Measurements from ENCODE around the gene OCRL. TPM values are rescaled to one million over a fixed set of nuclear protein-coding genes. Genes with fewer than 3 reads are reported as not detected.

OCRL gene
- polyA plus RNA-seq, 1 of the 3 experiments (the other 2 are of a cell fraction) = 18.6 TPM

DNA sequence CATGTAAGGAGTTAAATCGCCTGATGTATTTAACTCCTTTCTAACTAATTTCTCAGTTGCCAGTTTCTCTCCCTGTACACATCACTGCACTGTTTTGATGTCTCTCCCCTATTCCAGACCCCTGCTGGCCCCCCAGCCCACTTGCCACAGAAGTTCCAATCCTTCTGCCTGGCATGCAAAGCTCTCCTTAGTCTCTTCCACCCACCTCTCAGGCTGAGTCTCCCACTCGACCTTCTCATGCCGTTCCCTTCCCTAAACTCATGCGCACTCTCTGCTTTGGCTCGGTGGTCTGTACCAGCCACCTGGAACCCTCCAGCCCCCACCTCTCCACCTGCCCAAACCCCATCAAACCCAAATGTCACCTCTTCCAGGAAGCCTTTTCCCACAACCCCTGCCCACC lies 57.8 kb downstream of the OCRL start:
- H4K20me1 ChIP-seq (ENCODE audit: insufficient read depth) = no peaks in the 10 kb centered on the region
- WGBS (ENCODE audit: low lambda C conversion rate) = 72% methylated on average over 5 of the region's 5 CpGs
- TF ChIP-seq EP300 (IDR thresholded peaks at IDR 0.05; ENCODE audit: borderline replicate concordance in 1 of 2, low read depth in 1 of 2, low read length in 1 of 2) (no peak), FOSL2 (IDR thresholded peaks at IDR 0.05; ENCODE audit: borderline replicate concordance, low read depth) (no peak), GATA2 (CRISPR knock-in tag; IDR thresholded peaks at IDR 0.05) (no peak), MXI1 (IDR thresholded peaks at IDR 0.05; ENCODE audit: low read depth, low read length) (no peak), FOXJ3 (CRISPR knock-in tag; IDR thresholded peaks at IDR 0.05) (no peak), SMC3 (IDR thresholded peaks at IDR 0.05; ENCODE audit: low read depth, low read length) (no peak), POLR2AphosphoS5 (IDR thresholded peaks at IDR 0.05; ENCODE audit: low read depth, low read length) (no peak), RCOR1 (IDR thresholded peaks at IDR 0.05; ENCODE audit: low read length) (no peak), RAD21 (IDR thresholded peaks at IDR 0.05; ENCODE audit: low read length) (no peak), MEF2A (IDR thresholded peaks at IDR 0.05; ENCODE audit: borderline replicate concordance, low read depth) (no peak), YY1 (IDR thresholded peaks at IDR 0.05; ENCODE audit: low read depth) (no peak), CHD2 (IDR thresholded peaks at IDR 0.05; ENCODE audit: low read length, partially characterized antibody) (no peak)
- TF ChIP-seq, protein P1, sequence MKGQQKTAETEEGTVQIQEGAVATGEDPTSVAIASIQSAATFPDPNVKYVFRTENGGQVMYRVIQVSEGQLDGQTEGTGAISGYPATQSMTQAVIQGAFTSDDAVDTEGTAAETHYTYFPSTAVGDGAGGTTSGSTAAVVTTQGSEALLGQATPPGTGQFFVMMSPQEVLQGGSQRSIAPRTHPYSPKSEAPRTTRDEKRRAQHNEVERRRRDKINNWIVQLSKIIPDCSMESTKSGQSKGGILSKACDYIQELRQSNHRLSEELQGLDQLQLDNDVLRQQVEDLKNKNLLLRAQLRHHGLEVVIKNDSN (IDR thresholded peaks at IDR 0.05; ENCODE audit: borderline replicate concordance, low read depth) = no peak

DNA sequence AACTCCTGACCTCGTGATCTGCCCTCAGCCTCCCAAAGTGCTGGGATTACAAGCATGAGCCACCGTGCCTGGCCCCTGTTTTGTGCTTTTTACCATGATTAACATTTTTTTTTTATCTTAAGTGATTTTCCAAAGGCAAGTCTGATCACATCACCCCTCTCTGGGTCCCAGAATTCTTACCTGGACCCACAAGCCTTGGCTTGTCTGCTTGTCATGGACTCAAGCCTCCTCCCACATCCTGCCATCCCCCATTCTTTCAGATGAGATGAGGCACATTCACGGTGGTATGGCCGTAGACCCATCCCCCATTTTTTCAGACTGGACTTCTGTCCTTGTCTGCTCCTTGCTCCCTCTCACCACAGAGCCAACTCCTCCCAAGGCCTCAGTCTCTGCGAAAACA lies 59.4 kb downstream of the OCRL start:
- CTCF ChIA-PET = interaction anchor here (1.0 kb wide), 1 partner anchor 38 kb away, joined by 3 read pairs; no protein-coding TSS in a partner anchor
- no peak for DNase-seq
- H3K9ac ChIP-seq = no peak overlapping the region
- H3K4me3 ChIP-seq (ENCODE audit: low read depth in 2 of 2, low read length in 1 of 2) = no peak overlapping the region
- no peaks in the 10 kb centered on the region for H3K27me3 ChIP-seq (ENCODE audit: insufficient read depth)
- H3K27ac ChIP-seq (ENCODE audit: low read depth in 2 of 2, low read length in 1 of 2) = no peak overlapping the region
- H3K36me3 ChIP-seq (replicated peaks in 1 of 2; ENCODE audit: control insufficient read depth in 1 of 2, insufficient read depth in 2 of 2, low read length in 1 of 2) = peaks cover 5 to 7% of the 10 kb centered on the region in 2 experiments
- POLR2A ChIA-PET = no interaction called here
- H3F3A ChIP-seq (replicated peaks; ENCODE audit: insufficient read depth) = no peaks in the 10 kb centered on the region
- no peaks in the 10 kb centered on the region for H3K9me2 ChIP-seq
- no peak overlapping the region for H2AFZ ChIP-seq (ENCODE audit: low read depth)
- 77% methylated on average over 5 of the region's 5 CpGs for WGBS (ENCODE audit: low lambda C conversion rate)
- peaks cover 0 to 5% of the 10 kb centered on the region in 2 experiments; a peak in 1 of 4 replicates for H3K4me1 ChIP-seq (ENCODE audit: control insufficient read depth in 1 of 2, insufficient read depth in 2 of 2, low read depth in 1 of 2, low read length in 1 of 2)
- H4K20me1 ChIP-seq (ENCODE audit: insufficient read depth) = no peaks in the 10 kb centered on the region
- H3K4me2 ChIP-seq = no peak overlapping the region
- H3K79me2 ChIP-seq (ENCODE audit: insufficient read depth) = no peaks in the 10 kb centered on the region
- H3K9me3 ChIP-seq = no peaks in the 10 kb centered on the region
- TF ChIP-seq, protein P2, sequence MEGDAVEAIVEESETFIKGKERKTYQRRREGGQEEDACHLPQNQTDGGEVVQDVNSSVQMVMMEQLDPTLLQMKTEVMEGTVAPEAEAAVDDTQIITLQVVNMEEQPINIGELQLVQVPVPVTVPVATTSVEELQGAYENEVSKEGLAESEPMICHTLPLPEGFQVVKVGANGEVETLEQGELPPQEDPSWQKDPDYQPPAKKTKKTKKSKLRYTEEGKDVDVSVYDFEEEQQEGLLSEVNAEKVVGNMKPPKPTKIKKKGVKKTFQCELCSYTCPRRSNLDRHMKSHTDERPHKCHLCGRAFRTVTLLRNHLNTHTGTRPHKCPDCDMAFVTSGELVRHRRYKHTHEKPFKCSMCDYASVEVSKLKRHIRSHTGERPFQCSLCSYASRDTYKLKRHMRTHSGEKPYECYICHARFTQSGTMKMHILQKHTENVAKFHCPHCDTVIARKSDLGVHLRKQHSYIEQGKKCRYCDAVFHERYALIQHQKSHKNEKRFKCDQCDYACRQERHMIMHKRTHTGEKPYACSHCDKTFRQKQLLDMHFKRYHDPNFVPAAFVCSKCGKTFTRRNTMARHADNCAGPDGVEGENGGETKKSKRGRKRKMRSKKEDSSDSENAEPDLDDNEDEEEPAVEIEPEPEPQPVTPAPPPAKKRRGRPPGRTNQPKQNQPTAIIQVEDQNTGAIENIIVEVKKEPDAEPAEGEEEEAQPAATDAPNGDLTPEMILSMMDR (IDR thresholded peaks at IDR 0.05) = no peak
- TF ChIP-seq RXRA (IDR thresholded peaks at IDR 0.05; ENCODE audit: borderline replicate concordance, low read depth) (no peak), RAD21 (IDR thresholded peaks at IDR 0.05; ENCODE audit: low read length) (no peak), TCF12 (IDR thresholded peaks at IDR 0.05) (no peak), JUND (IDR thresholded peaks at IDR 0.05) (no peak), RCOR1 (IDR thresholded peaks at IDR 0.05; ENCODE audit: low read length) (no peak), GATA2 (CRISPR knock-in tag; IDR thresholded peaks at IDR 0.05) (no peak), YY1 (IDR thresholded peaks at IDR 0.05; ENCODE audit: low read depth) (no peak), NFIC (IDR thresholded peaks at IDR 0.05; ENCODE audit: borderline replicate concordance) (no peak), FOXM1 (IDR thresholded peaks at IDR 0.05; ENCODE audit: low read depth) (no peak), RFX5 (IDR thresholded peaks at IDR 0.05; ENCODE audit: low read length) (no peak)
- TF ChIP-seq, protein P3, sequence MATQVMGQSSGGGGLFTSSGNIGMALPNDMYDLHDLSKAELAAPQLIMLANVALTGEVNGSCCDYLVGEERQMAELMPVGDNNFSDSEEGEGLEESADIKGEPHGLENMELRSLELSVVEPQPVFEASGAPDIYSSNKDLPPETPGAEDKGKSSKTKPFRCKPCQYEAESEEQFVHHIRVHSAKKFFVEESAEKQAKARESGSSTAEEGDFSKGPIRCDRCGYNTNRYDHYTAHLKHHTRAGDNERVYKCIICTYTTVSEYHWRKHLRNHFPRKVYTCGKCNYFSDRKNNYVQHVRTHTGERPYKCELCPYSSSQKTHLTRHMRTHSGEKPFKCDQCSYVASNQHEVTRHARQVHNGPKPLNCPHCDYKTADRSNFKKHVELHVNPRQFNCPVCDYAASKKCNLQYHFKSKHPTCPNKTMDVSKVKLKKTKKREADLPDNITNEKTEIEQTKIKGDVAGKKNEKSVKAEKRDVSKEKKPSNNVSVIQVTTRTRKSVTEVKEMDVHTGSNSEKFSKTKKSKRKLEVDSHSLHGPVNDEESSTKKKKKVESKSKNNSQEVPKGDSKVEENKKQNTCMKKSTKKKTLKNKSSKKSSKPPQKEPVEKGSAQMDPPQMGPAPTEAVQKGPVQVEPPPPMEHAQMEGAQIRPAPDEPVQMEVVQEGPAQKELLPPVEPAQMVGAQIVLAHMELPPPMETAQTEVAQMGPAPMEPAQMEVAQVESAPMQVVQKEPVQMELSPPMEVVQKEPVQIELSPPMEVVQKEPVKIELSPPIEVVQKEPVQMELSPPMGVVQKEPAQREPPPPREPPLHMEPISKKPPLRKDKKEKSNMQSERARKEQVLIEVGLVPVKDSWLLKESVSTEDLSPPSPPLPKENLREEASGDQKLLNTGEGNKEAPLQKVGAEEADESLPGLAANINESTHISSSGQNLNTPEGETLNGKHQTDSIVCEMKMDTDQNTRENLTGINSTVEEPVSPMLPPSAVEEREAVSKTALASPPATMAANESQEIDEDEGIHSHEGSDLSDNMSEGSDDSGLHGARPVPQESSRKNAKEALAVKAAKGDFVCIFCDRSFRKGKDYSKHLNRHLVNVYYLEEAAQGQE (IDR thresholded peaks at IDR 0.05; ENCODE audit: low read depth, low read length) = no peak
- TF ChIP-seq, protein P4, sequence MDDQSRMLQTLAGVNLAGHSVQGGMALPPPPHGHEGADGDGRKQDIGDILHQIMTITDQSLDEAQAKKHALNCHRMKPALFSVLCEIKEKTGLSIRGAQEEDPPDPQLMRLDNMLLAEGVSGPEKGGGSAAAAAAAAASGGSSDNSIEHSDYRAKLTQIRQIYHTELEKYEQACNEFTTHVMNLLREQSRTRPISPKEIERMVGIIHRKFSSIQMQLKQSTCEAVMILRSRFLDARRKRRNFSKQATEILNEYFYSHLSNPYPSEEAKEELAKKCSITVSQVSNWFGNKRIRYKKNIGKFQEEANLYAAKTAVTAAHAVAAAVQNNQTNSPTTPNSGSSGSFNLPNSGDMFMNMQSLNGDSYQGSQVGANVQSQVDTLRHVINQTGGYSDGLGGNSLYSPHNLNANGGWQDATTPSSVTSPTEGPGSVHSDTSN (IDR thresholded peaks at IDR 0.05) = no peak

More for the DNA sequence above, 57.8 kb downstream of the OCRL start:
- Histone ChIP-seq H2AFZ (ENCODE audit: low read depth) (no peak overlapping the region), H3K36me3 (replicated peaks in 1 of 2; ENCODE audit: control insufficient read depth in 1 of 2, insufficient read depth in 2 of 2, low read length in 1 of 2) (peaks cover 5 to 10% of the 10 kb centered on the region in 2 experiments), H3K27me3 (ENCODE audit: insufficient read depth) (no peaks in the 10 kb centered on the region), H3K79me2 (ENCODE audit: insufficient read depth) (no peaks in the 10 kb centered on the region), H3K9me2 (no peaks in the 10 kb centered on the region), H3F3A (replicated peaks; ENCODE audit: insufficient read depth) (no peaks in the 10 kb centered on the region), H3K4me2 (no peak overlapping the region), H3K9me3 (no peaks in the 10 kb centered on the region), H3K9ac (no peak overlapping the region), H3K27ac (ENCODE audit: low read depth in 2 of 2, low read length in 1 of 2) (no peak overlapping the region), H3K4me1 (ENCODE audit: control insufficient read depth in 1 of 2, insufficient read depth in 2 of 2, low read depth in 1 of 2, low read length in 1 of 2) (peaks cover 0 to 2% of the 10 kb centered on the region in 2 experiments; a peak in 1 of 4 replicates), H3K4me3 (ENCODE audit: low read depth in 2 of 2, low read length in 1 of 2) (no peak overlapping the region)
- POLR2A ChIA-PET = no interaction called here
- CTCF ChIA-PET = interaction anchor here (0.6 to 1.4 kb wide), 2 partner anchors 7 to 12 kb away, joined by 3 to 4 read pairs; no protein-coding TSS in a partner anchor
- no peak for DNase-seq

Data from SK-N-SH (cell line).